Liver (tissue), 9 donors: Measurements from ENCODE around the gene NAP1L1. TPM values are rescaled to one million over a fixed set of nuclear protein-coding genes. Genes with fewer than 3 reads are reported as not detected.

Source experiments
- DNase-seq: peaks from one replicate; pipeline ENCODE4 v3.0.0-alpha.2; 2017; ENCODE audit warnings: low spot score
- H3K27ac ChIP-seq, 2 donors: one replicate each; pipeline ENCODE4 v1.7.0; 2013; ENCODE audit warnings: inconsistent platforms in 2 of 2, low read length in 2 of 2, control low read depth in 1 of 2, low read depth in 1 of 2, mild to moderate bottlenecking in 1 of 2
- H3K27me3 ChIP-seq, 4 donors: one replicate each; pipeline versions ENCODE4 v1.6.1 to v1.7.0; 2013; ENCODE audit warnings: low read length in 3 of 4, inconsistent platforms in 1 of 4, mild to moderate bottlenecking in 1 of 4, moderate library complexity in 1 of 4; ENCODE audit not compliant: control insufficient read depth in 4 of 4, insufficient read depth in 4 of 4
- H3K36me3 ChIP-seq, 4 donors: one replicate each; pipeline versions ENCODE4 v1.6.1 to v1.7.0; 2013; ENCODE audit warnings: low read length in 3 of 4, mild to moderate bottlenecking in 3 of 4, low read depth in 1 of 4, moderate library complexity in 1 of 4; ENCODE audit not compliant: control insufficient read depth in 4 of 4, insufficient read depth in 3 of 4
- H3K4me1 ChIP-seq, 4 donors: one replicate each; pipeline versions ENCODE4 v1.6.1 to v1.7.0; 2013; ENCODE audit warnings: low read length in 3 of 4, mild to moderate bottlenecking in 3 of 4, moderate library complexity in 1 of 4; ENCODE audit not compliant: control insufficient read depth in 4 of 4, insufficient read depth in 4 of 4
- H3K4me3 ChIP-seq, 3 donors: one replicate each; pipeline versions ENCODE4 v1.6.1 to v1.7.0; 2013; ENCODE audit warnings: low read length in 3 of 3, control low read depth in 1 of 3, low read depth in 1 of 3, mild to moderate bottlenecking in 1 of 3
- H3K9ac ChIP-seq, 2 donors: one replicate each; pipeline ENCODE4 v1.7.0; 2013; ENCODE audit warnings: low read length in 2 of 2, mild to moderate bottlenecking in 2 of 2, moderate library complexity in 2 of 2, control low read depth in 1 of 2, low read depth in 1 of 2
- H3K9me3 ChIP-seq, 4 donors: one replicate each; pipeline versions ENCODE4 v1.6.1 to v1.7.0; 2013; ENCODE audit warnings: low read length in 3 of 4; ENCODE audit not compliant: control insufficient read depth in 4 of 4
- EGR1 ChIP-seq, 2 donors: IDR thresholded peaks; 2 replicates each; pipeline ENCODE4 v1.6.1; 2016 to 2018; ENCODE audit warnings: antibody characterized with exemption in 2 of 2, low read depth in 2 of 2
- FOXA2 ChIP-seq: IDR thresholded peaks from 2 replicates; pipeline ENCODE4 v1.6.1; 2016; ENCODE audit warnings: antibody characterized with exemption
- GABPA ChIP-seq, 2 donors: IDR thresholded peaks in 1 of 2; conservative IDR thresholded peaks in 1 of 2; 2 replicates each; pipeline ENCODE4 v1.6.1; 2016; ENCODE audit warnings: antibody characterized with exemption in 2 of 2, mild to moderate bottlenecking in 1 of 2, moderate library complexity in 1 of 2
- HNF4A ChIP-seq, 2 donors: conservative IDR thresholded peaks; 2 replicates each; pipeline ENCODE4 v1.6.1; 2016; ENCODE audit warnings: antibody characterized with exemption in 2 of 2, mild to moderate bottlenecking in 2 of 2
- JUND ChIP-seq, 2 donors: IDR thresholded peaks; 2 replicates each; pipeline ENCODE4 v1.6.1; 2016; ENCODE audit warnings: antibody characterized with exemption in 2 of 2
- NR2F2 ChIP-seq: IDR thresholded peaks from 2 replicates; pipeline ENCODE4 v1.6.1; 2016; ENCODE audit warnings: antibody characterized with exemption
- RAD21 ChIP-seq, 2 donors: IDR thresholded peaks; 2 replicates each; pipeline ENCODE4 v1.6.1; 2016; ENCODE audit warnings: antibody characterized with exemption in 2 of 2, mild to moderate bottlenecking in 2 of 2
- RXRA ChIP-seq, 2 donors: IDR thresholded peaks; 2 replicates each; pipeline ENCODE4 v1.6.1; 2017 to 2018; ENCODE audit warnings: antibody characterized with exemption in 2 of 2, mild to moderate bottlenecking in 1 of 2
- YY1 ChIP-seq: IDR thresholded peaks from 2 replicates; pipeline ENCODE4 v1.6.1; 2016; ENCODE audit warnings: antibody characterized with exemption, mild to moderate bottlenecking
- WGBS: extraction: QIAGEN DNeasy Blood & Tissue Kit; methylation state at CpG from one replicate; pipeline ENCODE4 v1.1.7; 2013; 5-methylcytosine and 5-hydroxymethylcytosine counted together
- polyA plus RNA-seq, 2 donors: library from polyadenylated mRNA; stranded (reverse) in 1 of 2; unstranded in 1 of 2; fragments of 200-250 nt in 1 of 2; fragments of >200 nt in 1 of 2; fragmentation: Nextera tagmentation in 1 of 2; extraction: Ambion mirVana in 1 of 2; gene quantifications; one replicate each; pipeline versions ENCODE4 v1.2.1 to v1.2.3, GENCODE V29; 2013 to 2015
- total RNA-seq, 2 donors: library from RNA; depleted of rRNA; stranded (reverse); fragments of >200 nt; gene quantifications; one replicate each; pipeline ENCODE4 v1.2.3, GENCODE V29; 2014
- TF ChIP-seq, protein P1 (sequence below): IDR thresholded peaks from 2 replicates; pipeline ENCODE4 v1.6.1; 2016; ENCODE audit warnings: antibody characterized with exemption, mild to moderate bottlenecking
- TF ChIP-seq, protein P2 (sequence below): IDR thresholded peaks from 2 replicates; pipeline ENCODE4 v1.6.1; 2016; ENCODE audit warnings: antibody characterized with exemption
- TF ChIP-seq, protein P3 (sequence below): IDR thresholded peaks from 2 replicates; pipeline ENCODE4 v1.6.1; 2016; ENCODE audit warnings: antibody characterized with exemption
- TF ChIP-seq, protein P4 (sequence below): fragments of 150-350 bp; IDR thresholded peaks from 2 replicates; pipeline ENCODE4 v1.5.1; 2017; ENCODE audit warnings: improper control_type of control experiment, low read depth, low read length; ENCODE audit not compliant: missing input control
- TF ChIP-seq, protein P5 (sequence below): IDR thresholded peaks from 2 replicates; pipeline ENCODE4 v1.6.1; 2016; ENCODE audit warnings: antibody characterized with exemption
- donor health status: healthy.
- donor health status: healthy.
- donor health status: healthy.
- donor health status: healthy.
- donor health status: healthy.

The NAP1L1 gene
- total and polyA plus RNA-seq, 4 donors, result 36.6 to 74.7 (median 42.4) TPM

- H3K36me3 ChIP-seq, result no peaks in the 10 kb centered on the region
- no peaks in the 10 kb centered on the region for H3K27me3 ChIP-seq
- H3K4me1 ChIP-seq, result peaks cover 0 to 8% (median 1%) of the 10 kb centered on the region in 4 donors
- H3K9ac ChIP-seq, result peak overlapping the region in 1 of 2 donors; percentile 89
- no peaks in the 10 kb centered on the region for H3K9me3 ChIP-seq
- DNase-seq, result no peak
- TF ChIP-seq, protein P1, sequence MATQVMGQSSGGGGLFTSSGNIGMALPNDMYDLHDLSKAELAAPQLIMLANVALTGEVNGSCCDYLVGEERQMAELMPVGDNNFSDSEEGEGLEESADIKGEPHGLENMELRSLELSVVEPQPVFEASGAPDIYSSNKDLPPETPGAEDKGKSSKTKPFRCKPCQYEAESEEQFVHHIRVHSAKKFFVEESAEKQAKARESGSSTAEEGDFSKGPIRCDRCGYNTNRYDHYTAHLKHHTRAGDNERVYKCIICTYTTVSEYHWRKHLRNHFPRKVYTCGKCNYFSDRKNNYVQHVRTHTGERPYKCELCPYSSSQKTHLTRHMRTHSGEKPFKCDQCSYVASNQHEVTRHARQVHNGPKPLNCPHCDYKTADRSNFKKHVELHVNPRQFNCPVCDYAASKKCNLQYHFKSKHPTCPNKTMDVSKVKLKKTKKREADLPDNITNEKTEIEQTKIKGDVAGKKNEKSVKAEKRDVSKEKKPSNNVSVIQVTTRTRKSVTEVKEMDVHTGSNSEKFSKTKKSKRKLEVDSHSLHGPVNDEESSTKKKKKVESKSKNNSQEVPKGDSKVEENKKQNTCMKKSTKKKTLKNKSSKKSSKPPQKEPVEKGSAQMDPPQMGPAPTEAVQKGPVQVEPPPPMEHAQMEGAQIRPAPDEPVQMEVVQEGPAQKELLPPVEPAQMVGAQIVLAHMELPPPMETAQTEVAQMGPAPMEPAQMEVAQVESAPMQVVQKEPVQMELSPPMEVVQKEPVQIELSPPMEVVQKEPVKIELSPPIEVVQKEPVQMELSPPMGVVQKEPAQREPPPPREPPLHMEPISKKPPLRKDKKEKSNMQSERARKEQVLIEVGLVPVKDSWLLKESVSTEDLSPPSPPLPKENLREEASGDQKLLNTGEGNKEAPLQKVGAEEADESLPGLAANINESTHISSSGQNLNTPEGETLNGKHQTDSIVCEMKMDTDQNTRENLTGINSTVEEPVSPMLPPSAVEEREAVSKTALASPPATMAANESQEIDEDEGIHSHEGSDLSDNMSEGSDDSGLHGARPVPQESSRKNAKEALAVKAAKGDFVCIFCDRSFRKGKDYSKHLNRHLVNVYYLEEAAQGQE, result no peak
- no peak for TF ChIP-seq FOXA2
- TF ChIP-seq, protein P2, sequence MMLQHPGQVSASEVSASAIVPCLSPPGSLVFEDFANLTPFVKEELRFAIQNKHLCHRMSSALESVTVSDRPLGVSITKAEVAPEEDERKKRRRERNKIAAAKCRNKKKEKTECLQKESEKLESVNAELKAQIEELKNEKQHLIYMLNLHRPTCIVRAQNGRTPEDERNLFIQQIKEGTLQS, result no peak
- TF ChIP-seq, protein P3, sequence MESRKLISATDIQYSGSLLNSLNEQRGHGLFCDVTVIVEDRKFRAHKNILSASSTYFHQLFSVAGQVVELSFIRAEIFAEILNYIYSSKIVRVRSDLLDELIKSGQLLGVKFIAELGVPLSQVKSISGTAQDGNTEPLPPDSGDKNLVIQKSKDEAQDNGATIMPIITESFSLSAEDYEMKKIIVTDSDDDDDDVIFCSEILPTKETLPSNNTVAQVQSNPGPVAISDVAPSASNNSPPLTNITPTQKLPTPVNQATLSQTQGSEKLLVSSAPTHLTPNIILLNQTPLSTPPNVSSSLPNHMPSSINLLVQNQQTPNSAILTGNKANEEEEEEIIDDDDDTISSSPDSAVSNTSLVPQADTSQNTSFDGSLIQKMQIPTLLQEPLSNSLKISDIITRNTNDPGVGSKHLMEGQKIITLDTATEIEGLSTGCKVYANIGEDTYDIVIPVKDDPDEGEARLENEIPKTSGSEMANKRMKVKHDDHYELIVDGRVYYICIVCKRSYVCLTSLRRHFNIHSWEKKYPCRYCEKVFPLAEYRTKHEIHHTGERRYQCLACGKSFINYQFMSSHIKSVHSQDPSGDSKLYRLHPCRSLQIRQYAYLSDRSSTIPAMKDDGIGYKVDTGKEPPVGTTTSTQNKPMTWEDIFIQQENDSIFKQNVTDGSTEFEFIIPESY, result no peak
- WGBS, result under 1% methylated on average over 26 of the region's 26 CpGs
- peak overlapping the region; percentile 50 to 86 (median 84) for H3K4me3 ChIP-seq
- H3K27ac ChIP-seq, result peak overlapping the region; percentile 45 to 99
Measured at GRCh38 chr12:76031081-76031413, 53.4 kb downstream of the NAP1L1 start.

- H3K4me3 ChIP-seq, result peak overlapping the region; percentile 50 to 86 (median 84)
- peak overlapping the region; percentile 23 to 89 for H3K9ac ChIP-seq
- H3K27me3 ChIP-seq, result no peaks in the 10 kb centered on the region
- H3K36me3 ChIP-seq, result no peaks in the 10 kb centered on the region
- no peaks in the 10 kb centered on the region for H3K9me3 ChIP-seq
- DNase-seq, result no peak
- H3K27ac ChIP-seq, result peak overlapping the region; percentile 45 to 99
- H3K4me1 ChIP-seq, result peaks cover 0 to 8% (median 1%) of the 10 kb centered on the region in 4 donors
- under 1% methylated on average over 40 of the region's 40 CpGs for WGBS
- no peak for TF ChIP-seq EGR1 (IDR thresholded peaks at IDR 0.05; ENCODE audit: low read depth in 2 of 2)
- TF ChIP-seq NR2F2, result no peak
- TF ChIP-seq, protein P4, sequence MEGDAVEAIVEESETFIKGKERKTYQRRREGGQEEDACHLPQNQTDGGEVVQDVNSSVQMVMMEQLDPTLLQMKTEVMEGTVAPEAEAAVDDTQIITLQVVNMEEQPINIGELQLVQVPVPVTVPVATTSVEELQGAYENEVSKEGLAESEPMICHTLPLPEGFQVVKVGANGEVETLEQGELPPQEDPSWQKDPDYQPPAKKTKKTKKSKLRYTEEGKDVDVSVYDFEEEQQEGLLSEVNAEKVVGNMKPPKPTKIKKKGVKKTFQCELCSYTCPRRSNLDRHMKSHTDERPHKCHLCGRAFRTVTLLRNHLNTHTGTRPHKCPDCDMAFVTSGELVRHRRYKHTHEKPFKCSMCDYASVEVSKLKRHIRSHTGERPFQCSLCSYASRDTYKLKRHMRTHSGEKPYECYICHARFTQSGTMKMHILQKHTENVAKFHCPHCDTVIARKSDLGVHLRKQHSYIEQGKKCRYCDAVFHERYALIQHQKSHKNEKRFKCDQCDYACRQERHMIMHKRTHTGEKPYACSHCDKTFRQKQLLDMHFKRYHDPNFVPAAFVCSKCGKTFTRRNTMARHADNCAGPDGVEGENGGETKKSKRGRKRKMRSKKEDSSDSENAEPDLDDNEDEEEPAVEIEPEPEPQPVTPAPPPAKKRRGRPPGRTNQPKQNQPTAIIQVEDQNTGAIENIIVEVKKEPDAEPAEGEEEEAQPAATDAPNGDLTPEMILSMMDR, result no peak
- TF ChIP-seq, protein P2, result no peak
- no peak for TF ChIP-seq GABPA (IDR thresholded peaks at IDR 0.05 in 1 of 2, conservative IDR thresholded peaks at IDR 0.05 in 1 of 2)
- TF ChIP-seq YY1, result no peak
- no peak for TF ChIP-seq FOXA2
- TF ChIP-seq, protein P3, result no peak
- TF ChIP-seq HNF4A (conservative IDR thresholded peaks at IDR 0.05), result no peak
- no peak for TF ChIP-seq RAD21 (IDR thresholded peaks at IDR 0.05)
- TF ChIP-seq, protein P1, result no peak
- TF ChIP-seq JUND (IDR thresholded peaks at IDR 0.05), result no peak
- TF ChIP-seq, protein P5, sequence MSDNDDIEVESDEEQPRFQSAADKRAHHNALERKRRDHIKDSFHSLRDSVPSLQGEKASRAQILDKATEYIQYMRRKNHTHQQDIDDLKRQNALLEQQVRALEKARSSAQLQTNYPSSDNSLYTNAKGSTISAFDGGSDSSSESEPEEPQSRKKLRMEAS, result no peak
- TF ChIP-seq RXRA (IDR thresholded peaks at IDR 0.05), result no peak
Measured at GRCh38 chr12:76030341-76031080, 54.0 kb downstream of the NAP1L1 start.
